Stimulated activated CD8-positive, alpha-beta memory T cell treated with anti-CD3 and anti-CD28 coated beads, Interleukin-4, amount 100 ng/mL, for 4 hours (primary cell): ENCODE measurements around the gene CD93.

ENCODE experiments used
- DNase-seq, 2 donors: peaks; one replicate each; pipeline ENCODE4 v3.0.0-alpha.2; 2020; ENCODE audit warnings: low read depth in 2 of 2, low spot score in 1 of 2

Gene CD93

DNA sequence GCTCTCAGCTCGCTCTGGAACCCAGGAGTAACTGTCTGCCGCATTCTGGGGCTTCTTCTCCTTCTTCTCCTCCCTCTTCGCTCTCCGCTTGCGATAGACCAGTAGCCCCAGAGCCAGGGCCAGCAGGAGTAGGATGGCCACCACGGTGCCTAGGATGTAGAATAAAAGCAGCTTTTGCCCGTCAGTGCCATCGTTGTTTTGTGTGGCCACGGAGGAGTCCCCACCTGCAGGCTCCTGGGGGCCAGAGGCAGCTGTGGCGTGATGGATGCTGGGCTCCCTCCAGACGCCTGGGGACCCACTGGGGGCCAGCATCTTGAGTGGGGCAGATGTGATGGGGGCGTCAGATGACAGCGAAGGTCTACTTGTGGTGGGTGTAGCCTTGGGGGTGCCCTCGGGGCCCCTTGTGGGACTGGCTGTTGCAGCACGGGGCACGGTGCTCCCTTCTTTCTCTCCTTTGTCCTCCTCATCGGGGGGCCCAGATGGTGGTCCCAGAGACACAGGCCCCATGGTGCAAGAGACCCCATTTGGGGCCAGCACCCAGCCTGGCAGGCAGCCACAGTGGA lies 1.8 kb downstream of the CD93 start:
- DNase-seq, result no peak

DNA sequence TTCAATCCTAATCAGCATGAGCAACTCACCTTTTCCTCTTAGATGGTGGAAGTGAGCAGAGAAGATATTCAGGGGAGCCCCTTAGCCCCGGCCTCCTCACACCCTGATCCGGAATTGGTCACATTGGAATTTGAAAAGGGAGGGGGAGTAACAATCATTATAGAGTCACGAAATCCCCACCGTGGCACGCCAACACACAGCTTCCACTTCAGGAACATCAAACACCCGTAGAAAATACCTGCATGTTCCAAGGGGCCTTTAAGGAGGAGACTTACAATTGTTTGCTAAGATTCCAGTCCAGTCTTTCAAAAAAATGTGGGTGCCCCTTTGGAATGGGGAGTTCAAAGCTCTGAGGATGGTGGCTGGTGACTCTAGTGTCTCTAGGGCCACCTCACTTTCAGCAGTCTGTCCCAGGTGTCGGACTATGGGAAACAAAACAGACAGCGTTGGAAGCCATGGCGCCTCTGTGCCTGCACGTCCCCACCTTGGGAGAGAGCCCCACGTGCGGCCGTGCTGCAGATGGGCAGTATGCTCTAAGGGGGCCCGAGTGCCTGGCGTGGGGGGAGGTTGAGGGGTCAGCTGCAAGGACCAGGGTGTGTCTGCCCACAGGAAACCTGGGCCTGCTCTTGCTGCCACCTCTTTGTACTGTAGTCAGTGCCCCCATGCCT lies 2.4 kb downstream of the CD93 start:
- no peak for DNase-seq

DNA sequence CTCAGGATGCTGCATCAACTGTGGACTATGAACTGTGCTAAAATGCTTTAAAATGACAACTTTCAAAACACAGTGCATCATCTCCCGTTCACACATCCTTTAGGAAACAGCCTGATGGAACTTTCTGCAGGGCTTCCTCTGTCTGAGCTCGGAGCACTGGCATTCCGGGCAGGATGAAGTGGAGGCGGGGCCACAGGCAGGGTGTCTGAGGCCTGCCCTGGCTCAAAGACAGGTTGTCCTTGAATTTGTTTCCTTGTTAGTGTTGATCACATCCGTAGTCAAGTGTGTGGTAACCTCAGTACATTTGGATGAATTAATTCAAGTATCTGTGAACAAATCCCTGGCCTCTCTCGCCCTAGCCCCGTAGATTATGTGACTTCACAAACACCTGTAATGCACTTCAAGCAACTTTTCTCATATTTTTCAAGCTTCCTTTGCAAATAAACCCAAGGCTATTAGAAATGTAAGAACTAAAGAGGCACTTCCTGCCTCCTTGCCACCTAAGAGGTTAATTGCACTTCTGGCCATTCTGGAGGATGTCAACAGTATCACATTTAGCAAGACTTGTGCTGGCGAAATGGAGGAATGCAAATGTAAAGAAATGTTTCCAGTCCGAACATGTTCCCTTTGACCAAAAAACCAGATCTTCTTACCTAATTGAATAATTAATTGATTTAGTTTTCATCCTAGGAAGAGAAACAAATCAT lies 3.1 kb downstream of the CD93 start:
- DNase-seq, result no peak

DNA sequence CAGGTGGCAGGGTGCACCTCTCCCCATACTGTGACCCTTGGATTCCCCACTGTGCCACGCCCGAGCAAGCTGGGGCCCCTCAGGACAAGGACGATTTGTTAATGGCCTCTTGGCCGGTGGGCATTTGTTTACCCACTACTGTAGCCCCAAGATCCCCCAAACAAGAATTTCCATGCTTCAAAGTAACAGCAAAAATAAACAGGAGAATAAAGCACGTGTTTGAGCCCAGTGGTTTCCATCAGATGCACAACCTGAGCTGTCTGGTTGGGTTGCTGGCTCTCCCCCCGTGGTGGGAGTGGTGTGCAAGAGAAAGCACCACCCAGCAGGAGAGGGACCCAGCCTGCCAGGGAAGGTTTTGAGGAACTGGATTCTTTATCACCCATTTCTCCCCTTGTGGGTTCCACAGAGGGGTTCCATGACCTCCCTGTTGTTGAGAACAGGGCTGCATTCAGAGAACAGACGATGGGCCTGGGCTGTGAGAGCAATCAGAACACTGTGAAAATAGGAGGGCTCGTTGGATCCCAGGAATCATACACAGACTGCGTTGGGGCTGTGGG lies 4.8 kb downstream of the CD93 start:
- DNase-seq, result no peak

DNA sequence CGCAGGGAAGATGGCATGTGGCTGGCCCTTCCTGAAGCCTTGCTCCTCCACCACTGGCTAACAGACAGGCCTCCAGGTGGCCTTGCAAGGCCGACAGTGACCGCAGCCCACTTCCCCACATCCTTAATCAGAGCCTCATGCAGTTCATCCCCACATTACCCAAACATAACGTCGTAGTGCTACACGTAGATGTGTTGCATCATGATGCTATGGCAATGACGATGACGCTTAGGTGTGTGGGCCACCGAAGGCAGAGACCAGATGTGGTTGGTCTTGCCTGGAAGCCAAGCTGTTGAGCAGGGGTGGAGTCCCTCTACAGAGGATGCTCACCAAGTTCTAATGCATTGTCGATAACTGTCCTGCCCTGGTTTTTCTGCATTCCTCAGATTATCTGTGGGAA lies 5.6 kb downstream of the CD93 start:
- no peak for DNase-seq

DNA sequence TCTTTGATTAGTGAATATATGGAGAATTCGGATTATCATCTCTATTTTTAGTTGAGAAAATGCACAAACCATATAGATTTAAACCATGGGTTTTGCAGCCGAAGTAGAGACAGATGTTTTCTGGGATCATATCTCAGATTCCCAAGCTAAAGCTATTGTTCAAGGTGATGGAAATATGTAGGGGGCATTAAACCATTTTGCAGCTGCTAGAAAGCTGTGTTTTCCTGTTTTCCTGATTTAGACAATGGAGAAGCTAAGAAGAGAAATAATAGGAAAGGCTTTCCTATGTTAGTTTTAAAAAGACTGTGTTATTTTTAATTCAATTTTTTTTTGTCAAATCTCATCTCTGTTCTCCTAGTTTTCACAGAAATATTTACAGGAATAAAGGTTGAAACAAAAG lies 6.2 kb downstream of the CD93 start:
- DNase-seq, result no peak

DNA sequence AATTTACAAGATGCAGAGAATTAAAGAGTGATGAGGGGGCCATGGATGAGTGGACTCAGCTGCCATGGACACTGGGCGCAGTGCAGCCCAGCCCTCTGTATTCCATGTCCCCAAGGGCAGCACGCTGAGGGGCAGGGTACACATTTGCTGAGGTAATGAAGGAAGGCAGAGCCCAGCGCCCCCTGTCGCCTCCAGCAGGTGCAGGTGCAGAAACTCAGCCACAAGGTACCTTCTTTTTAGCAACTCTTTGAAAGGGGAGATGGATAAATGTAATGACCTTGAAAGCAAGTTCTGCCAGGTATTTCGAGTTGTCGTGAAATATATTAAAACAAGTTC lies 7.1 kb downstream of the CD93 start:
- no peak for DNase-seq

DNA sequence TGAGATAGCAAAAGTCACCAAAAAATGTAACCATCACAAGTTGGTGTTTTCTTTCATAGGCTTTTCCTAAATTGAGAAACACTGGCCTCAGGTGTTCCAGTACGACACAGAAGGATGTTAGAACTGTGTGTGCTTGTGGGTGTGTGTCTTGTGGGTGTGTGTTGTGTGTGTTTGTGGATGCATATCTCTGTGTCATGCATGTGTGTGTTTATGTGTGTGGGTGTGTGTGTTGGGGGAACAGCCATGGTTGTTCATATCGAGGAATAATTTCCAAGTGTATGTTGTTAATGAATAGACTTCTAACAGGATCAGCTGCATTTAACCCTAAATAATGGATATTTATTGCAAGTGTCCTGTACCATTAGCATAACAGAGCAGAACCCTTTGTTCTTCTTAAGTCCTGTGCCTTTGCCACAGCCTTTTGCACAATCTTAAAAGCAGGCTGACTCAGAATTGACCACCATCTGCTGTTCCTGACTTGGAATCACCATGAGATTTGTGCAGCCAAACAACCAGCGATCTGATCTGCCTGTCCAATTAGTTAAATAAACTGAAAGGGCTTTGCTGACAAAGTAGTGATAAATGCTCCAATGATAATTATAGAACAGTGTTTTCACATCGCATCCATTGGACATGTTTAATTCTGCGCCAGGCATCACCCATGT lies 7.6 kb downstream of the CD93 start:
- DNase-seq, result no peak

DNA sequence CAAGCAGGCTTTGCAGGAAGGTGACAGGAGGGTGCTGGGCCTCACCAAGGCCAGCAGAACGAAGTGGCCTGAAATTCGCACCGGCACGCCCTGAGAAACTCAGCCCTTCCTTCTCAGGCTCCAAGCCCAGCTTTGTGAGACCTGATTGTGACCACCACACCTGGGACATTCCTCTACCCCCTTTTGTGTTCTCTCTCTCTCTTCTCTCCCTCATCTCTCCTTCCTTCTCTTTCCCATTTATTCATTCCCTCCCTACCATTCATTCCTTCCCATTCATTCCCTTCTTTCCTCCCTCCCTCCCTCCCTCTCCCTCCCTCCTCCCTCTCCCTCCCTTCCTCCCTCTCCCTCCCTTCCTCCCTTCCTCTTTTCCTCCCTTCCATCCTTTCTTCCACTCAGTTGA lies 8.8 kb downstream of the CD93 start:
- no peak for DNase-seq

DNA sequence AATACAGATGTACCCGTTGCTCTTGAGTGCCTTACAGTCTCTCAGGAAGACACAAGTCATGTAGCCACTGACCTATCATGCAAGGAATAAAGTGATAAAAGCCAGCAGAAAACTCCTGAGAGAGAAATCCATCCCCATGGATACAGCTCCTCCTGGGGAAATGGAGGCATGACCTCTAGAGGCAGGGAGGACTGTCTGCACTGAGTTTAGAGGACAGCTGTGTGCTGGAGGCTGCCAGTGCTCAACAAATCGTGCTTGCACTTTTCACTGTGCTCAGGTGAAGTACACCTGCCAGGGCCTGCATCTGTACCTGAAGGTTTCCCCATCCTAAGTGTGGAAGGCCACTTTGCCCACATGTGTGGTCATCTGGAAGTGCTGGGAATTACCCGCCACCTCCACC lies 12.1 kb downstream of the CD93 start:
- no peak for DNase-seq

DNA sequence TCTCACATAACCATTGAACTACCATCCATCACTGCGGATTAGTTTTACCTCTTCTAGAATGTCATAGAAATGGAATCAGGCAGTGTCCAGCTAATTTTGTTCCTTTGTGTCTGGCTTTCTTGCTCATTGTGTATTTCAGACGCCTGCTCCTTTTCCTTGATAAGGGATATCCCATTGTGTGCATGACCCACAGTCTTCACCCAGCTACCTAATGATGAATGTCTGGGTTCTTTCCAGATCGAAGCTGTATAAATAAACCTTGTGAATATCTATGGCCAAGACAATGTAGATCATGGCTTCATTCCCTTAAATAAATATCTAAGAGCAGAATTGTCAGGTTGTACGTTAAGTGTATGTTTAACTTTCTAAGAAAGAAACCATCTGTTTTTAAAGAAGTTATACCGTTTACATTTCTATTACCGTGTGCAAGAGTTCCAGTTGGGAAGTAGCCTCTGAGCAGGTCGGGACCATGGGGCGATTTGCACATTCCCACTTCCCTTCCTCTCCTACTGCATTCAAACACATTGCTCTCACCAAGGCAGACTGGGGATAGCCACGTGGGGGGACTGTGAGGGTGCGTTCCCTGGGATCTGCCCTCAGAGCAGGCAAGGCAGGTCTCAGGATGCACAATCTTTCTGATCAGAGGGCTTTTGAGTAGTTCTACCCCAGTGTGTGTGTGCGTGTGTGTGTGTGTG lies 13.1 kb downstream of the CD93 start:
- DNase-seq, result no peak

DNA sequence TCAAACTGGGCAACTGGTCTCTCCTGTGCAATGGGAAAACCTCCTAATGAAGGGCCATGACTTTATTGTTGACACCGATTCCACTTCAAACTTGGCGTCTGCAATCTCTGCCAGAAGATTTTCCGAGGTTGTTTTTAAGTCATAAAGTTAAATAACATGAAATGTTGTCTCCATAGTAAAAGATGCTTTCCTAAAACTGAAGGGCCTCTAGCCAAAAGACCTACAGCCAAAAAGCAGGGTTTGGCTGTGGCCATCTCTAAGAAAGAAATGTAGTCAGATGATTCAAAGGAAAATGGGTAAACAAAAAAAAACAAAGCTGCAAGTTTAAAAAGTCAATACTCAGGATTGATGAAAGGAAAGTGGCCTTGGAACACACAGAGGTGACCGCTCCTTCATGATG lies 14.1 kb downstream of the CD93 start:
- no peak for DNase-seq

DNA sequence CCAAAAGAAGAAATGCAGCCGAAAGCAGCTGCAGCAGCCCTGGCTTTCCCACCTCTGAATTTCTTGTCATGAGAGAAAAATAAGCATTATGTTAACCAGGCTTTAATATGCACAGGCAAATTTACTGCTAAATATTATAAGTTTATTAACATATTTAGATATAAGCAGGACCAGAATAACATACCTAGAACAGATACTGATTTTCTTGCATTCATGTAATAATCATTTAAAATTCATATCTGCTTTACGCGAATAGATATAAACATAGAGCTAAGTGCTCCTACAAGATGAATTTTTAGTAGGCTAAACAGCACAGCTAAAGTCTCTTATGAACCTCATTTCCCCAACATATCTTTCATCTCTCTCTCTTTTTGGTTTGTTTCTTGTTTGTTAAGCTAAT lies 14.7 kb downstream of the CD93 start:
- no peak for DNase-seq

DNA sequence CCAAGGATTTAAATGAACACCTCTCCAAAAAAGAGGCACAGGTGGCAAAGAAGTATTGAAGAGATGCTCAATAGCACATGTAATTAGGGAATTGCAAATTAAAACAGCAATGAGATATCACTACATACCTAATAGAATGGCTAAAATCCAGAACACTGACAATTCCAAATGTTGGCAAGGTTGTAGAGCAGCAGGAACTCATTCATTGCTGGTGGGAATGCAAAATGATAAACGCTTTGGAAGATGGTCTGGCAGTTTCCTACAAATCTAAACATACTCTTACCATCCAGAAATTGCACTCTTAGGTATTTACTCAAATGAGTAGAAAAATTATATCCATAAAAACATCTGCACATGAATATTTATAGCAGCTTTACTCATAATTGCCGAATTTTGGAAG lies 17.0 kb downstream of the CD93 start:
- DNase-seq, result no peak

DNA sequence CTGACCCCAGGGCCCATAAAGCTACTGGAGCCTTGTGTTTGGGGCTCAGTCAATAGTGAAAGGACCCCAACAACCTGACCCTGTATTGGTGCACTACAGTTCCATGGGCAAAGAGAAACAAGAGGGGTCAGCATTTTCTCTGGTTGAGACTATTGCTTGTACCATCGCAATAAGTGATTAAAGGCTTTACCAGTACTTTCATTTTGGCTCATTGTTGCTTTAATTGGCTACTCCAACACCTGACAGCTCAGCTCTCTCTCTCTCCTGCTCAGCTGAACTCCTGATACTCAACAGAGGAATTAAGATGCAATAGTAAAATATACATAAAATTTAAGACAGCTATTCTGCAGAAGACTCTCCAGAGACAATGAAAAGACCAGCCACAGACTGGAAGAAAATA lies 17.8 kb downstream of the CD93 start:
- no peak for DNase-seq

DNA sequence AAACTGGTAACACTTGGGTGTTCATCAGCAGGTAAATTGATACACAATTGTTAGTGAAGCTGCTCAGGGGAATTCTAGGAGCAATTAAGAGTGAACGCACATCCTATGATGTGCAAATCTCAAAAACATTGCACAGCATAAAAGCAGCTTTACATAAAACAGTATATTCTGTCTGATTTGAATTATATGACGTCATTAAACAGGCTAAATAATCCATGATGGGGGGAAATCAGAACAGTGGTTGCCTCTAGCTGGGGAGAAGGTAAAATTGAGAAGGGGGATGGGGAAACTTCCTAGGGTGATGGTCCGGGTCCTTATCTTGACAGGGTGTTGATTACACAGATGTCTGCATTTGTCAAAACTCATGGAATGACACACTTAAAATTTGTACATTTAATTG lies 19.4 kb downstream of the CD93 start:
- DNase-seq, result no peak

DNA sequence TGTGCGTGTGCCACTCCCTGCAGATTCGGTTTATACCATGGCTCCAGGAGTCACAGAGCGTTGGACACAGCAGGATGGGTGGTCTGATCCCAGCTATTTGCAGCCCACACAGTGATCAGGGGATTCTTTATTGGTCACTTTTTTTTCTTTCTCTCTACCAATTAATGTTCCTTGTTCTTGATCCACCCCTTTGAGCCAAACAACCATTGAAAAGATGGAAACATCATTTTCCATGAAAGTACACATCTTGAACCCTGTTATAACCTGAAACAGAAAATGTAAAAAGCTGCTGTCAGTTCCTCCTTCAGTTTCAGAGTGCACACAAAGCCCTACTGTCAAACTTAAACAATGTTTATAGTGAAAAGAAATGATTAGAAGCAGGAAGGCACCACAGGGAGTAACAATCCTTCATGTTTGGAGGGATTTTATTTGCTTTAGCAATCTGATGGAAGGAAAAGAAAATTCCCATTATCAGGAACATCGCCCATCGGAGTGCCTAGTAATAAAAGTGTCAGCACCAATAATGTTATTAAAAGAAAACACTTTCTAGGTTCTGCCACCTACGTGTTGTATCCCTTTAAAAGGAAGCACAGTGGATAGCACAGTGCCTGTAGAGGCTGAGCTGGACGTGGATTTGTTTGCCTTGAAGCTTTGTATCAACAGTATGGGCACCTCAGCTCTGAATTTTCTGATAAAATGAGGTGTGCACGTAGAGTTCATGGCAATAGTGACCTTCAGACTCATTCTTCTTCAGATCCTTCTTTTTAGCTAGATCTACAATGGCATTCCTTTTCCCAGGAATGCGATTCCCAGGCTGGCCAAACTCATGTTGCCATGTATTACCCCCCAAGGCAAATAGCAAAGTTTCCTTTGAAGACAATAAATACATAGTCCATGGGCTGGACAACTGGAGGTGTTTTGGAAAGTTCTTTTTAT lies 20.6 kb downstream of the CD93 start:
- DNase-seq, result no peak

DNA sequence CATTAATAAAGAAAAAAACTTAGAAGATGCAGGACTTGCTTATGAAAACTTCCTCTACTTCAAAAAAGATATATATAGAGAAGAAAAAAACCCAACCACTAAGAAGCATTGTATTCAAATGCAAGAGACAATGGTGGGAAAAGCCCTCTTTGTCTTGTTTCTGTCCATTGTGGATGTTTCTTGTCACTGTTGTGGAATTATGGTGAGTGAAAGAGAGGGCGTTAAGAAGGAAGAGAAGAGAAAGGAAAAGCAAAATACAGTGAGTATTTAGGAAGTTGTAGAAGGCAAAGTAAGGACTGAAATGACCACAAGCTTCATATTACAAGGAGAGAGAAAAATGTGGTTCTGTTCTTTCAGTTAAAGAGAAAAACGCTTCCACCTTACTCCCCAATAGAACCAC lies 22.5 kb downstream of the CD93 start:
- no peak for DNase-seq

DNA sequence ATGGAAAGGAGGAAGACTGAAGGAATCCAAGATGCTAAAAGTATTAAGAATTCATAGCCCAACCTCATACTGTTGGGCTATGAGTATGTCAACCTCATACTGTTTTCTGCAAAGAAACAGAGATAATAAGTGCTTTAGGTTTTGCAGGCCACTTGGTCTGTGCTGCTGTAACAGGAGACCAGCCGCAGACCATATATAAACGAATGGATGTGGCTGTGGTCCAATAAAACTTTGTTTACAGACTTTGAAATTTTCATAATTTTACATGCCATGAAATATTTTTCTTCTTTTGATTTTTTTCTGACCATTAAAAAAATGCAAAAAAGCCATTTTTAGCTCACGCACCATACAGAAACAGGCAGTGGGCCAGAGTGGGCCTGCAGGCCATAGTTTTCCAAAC lies 23.0 kb downstream of the CD93 start:
- DNase-seq, result no peak

DNA sequence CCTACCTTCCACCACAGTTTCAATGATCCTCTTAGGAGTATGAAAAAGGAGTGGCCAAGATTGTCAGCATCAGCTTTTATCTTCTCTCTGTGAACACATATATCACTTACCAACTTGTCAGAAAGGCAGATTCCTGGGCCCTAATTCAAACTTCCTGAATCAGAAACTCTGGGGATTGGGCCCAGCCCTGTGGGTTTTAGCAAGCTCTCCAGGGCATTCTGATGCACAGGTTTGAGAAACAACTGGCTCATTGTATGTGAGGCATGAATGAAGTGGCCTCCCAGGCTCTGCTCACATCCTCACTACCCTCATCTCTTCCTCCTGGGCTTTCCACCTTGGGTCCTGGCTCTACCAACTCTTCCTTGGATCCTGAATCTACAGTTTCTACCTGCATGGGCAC lies 23.5 kb downstream of the CD93 start:
- no peak for DNase-seq
